HG02970 (cell line): ENCODE data around the gene PSPC1.

Source experiments
- ATAC-seq: cut with Tn5 transposase; IDR thresholded peaks from one replicate; pipeline ENCODE4 v1.9.1; 2021; ENCODE audit warnings: mild to moderate bottlenecking, moderate library complexity, moderate number of reproducible peaks; ENCODE audit not compliant: unreplicated experiment, low FRiP score

The PSPC1 gene

DNA sequence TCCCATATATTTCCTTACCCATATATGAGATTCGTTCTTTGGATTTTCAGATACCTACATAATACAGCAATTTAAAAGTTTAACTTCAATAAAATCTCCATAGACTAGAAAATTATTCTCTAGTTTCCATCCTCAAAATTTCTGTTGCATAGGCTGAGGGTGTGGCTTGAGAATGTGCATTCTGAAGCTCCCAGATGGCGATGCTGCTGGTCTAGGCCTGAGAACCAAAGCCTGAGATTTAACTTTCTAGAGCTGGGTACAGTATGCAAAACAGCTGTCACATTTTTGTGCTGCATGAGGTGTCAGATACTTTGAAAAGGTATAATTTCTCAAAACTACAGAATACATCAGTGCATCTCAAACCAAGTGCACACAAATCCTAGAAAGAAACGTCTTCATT is 106.6 kb downstream of the PSPC1 start:
- ATAC-seq, result no peak

DNA sequence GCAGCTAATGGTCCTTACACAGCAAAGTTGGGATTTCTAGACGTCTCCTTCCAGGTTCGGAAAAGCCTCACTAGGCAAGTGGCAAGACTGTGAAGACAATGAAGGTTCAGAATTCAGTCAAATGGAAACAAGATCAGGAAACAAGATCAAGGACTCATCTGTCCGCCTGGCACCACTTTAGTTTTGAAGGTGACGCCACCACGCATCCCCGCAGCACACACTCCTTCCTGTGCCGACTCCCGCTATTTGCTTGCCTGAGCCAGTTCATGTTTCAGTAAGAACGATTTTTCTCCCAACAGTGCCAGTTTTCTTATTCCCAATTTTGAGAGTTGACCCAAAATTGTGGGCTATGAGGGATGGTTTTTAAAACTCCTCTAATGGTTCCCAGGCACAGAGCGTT is 107.8 kb downstream of the PSPC1 start:
- no peak for ATAC-seq

DNA sequence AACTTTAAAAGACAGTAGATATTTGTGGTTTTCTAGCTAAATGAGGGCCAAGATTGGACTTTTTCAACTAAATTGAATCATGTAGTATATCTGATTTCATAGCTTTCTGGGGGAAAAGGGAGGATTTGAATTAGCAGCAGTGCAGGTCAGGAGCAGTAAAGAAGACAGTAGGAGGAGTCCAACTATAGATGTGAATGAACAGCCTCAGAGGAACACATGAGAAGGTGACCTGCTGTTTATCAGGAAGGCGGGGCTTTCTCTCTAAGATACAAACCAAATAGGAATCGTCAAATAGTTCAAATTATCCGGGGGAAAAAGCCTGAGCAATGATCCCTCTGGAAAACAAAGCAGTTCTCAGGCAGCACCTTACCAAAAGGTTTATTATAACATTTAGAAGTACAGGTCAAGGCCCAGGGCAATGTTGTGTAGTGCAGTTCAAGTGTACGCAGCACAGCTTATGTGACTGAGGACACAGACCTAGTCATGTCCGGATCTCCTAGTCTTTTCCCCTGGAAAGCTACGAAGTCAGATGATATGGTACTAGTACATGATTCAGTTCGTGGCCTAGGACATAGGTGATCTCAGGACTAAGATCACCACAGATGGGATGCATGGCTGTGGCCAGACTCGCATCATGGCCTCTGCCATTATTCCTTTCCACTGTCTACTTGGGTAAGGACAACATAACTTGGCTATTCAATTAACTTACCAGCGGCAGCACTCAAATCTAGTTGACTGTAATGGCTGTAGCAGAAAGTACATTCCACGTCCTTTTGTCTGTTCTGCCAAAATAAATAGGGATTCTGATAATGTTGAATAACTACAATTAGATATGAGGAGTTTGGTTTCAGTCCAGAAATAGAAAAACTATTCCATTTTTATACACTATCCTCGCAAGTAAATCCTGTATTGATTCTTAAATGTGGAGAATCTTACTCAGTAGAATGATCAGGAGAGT is 109.0 kb downstream of the PSPC1 start:
- no peak for ATAC-seq

DNA sequence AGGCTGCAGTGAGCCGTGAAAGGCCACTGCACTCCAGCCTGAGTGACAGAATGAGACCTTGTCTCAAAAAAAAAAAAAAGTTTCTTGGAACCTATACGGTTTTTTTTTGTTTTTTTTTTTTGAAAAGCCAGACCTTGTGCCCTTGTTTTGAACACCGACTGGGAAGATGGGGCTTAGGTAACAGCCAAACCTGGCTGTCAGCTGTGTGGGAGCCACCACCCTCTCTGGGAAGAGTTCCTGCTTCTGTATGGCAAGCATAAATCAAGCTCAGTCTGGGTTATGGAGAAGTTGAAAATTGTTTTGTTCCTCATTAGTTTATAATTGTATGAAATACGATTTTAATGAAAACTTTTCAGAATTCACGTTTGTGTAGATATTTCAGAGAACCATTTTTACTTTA is 109.8 kb downstream of the PSPC1 start:
- ATAC-seq, result no peak

DNA sequence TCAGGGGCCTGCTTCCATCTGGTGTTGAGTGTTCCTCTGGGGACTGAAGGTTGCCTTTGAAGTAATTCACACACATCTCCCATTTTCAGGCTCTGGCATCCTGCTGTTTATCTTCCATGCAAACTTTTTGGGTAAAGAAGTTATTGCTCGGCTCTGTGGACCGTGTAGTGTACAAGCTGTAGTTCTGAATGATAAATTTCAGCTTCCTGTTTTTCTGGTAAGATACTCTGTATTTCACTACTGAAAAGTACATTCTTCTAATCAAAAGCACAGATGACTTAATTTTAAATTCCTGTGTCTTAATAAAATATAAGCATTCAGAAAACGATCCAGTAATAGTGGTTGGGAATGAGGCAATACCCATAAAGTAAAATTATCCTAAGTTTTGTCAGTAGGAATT is 112.6 kb downstream of the PSPC1 start:
- ATAC-seq, result no peak

DNA sequence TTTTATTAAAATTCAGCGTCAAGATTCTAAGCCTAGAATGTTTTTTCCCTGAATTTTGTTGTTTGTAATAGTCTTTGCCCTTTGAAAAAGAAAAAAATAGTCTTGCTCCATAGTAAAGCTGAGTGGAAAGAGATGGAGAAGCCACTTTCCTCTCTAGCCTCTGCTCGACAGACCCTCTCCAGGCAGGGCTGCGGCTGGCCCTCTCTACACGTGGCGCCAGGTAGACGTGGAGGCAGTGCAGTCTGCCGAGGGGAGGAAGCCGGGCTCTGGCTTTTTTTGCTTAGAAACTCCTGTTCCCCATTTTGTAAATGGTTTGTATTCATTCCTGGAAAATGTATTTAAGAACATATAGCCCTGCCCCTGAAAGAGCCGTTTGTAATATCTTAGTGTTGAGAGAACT is 114.0 kb downstream of the PSPC1 start:
- ATAC-seq, result no peak

DNA sequence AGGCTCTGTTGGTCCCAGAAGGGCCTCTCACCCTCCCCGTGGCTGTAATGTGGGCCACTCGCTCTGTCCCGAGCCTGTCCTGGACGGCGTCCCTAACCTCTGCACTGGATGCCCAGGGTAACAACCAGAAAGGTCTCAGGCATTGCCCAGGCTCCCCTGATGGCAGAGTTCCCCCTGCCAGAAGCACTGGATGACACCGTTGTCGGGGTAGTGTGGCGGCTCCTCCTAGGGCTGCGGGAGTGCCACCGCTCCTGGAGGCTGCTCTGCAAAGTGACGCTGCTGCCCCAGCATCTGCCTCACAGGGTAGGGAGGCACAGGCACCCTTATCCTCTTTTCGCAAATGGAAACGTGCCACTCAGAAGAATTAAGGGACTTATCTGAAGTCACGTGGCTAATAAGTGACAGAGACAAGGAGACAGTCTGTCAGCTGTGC is 117.3 kb downstream of the PSPC1 start:
- no peak for ATAC-seq

DNA sequence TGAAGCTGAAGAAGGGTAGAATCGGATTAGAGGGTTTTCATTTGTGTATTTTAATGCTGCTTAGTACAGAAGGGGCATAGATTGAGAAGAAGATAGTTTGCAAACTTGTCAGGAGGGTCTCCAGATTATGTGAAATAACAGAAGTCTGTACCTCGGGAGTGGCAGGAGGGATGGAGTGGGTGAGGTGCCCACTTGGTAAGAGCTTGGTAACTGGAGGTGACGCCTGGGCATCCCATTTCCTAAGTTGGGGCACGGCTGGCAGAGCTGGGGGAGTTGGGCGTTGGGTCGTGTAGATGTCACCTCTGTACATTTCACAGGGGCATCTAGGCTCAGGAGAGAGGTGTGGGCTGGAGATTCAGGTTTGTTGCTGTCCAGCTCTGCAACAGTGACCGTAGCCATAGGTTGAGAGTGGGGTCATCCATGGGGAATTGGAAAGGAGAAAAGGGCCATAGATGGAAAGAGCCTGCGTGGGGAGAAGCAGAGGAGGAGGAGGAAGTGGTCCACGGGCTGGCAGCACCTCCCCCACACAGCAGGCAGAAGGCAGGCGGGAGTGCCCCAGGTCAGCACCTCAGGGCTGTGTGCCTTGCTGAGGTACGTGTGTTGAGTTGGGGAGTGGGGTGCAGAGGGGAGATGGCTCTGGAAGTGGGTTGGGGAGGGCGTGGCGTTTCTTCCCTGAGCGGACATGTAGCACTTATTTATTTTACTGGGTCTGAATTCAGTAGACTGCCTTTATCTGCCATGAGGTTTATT is 118.1 kb downstream of the PSPC1 start:
- ATAC-seq, result no peak

DNA sequence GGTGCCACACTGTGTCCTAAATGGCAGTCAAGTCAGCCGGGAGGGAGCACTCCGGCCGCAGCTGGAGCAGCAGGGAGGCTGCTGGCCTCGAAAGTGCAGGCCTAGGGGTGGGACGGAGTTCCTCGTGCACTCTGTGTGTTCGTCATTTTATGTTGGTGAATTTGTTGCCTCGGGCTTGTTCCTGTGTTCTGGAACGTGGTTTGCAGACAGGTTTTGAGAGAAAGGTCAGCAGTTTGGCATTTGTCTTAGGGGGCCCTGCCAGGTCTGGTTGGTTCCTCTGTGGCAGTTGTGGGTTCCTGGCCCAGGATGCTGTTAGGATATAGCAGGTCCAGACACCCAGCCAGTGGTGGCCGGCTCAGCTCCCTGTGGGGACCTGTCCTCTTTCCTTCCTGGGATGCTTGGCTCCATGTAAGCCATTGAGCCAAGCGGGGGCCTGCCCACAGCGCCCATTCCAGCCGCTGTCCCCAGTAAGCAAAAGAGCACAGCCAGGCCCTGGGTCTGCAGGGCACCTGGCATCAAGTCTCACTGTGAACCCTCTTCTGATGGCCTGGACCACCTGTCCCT is 119.2 kb downstream of the PSPC1 start:
- no peak for ATAC-seq

DNA sequence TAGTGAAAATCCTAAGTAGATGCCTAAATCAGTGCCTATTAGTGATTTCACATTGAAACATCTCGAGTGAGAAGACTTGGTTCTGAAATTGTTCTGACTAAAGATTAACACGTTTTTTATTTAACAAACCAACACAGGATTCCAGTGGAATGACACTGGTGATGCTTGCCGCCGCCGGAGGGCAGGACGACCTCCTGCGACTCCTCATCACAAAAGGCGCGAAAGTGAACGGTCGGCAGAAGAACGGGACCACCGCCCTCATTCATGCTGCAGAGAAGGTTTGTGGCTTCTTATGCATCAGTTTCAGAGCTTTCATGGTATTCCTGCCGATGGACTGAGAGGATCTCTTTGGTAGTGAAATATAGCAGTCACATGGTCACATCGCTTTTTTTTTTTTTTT is 121.2 kb downstream of the PSPC1 start:
- no peak for ATAC-seq

DNA sequence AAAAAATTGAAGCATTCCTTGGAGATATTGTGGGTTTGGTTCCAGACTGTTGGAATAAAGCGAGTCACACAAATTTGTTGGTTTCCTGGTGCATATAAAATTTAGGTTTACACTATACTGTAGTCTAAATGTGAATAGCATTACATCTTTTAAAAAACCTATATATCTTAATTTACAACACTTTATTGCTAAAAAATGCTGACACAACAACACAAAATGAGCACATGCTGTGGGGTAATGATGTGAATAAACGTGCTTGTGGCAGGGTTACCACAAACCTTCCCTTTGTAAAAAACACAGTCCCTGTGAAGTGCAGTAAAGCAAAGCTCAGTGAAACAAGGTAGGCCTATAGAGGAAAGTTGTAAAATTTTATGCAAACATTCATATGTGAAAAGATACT is 121.6 kb downstream of the PSPC1 start:
- ATAC-seq, result no peak

DNA sequence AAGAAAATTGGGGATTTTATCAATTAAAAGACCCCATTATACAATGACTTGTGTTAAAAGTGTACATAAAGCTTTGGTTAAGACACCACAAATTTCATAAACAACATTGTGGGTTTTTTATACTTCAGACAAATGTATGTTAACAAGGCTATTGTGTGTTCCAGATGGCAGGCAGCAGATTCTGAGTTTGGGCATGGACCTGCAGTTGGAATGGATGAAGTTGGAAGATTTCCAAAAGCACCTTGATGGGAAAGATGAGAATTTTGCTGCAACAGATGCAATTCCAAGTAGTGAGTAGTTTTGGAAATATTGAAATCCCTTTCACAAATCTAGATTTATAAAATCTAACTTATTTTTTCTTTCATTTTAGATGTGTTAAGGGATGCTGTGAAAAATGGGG is 123.9 kb downstream of the PSPC1 start:
- ATAC-seq, result no peak

DNA sequence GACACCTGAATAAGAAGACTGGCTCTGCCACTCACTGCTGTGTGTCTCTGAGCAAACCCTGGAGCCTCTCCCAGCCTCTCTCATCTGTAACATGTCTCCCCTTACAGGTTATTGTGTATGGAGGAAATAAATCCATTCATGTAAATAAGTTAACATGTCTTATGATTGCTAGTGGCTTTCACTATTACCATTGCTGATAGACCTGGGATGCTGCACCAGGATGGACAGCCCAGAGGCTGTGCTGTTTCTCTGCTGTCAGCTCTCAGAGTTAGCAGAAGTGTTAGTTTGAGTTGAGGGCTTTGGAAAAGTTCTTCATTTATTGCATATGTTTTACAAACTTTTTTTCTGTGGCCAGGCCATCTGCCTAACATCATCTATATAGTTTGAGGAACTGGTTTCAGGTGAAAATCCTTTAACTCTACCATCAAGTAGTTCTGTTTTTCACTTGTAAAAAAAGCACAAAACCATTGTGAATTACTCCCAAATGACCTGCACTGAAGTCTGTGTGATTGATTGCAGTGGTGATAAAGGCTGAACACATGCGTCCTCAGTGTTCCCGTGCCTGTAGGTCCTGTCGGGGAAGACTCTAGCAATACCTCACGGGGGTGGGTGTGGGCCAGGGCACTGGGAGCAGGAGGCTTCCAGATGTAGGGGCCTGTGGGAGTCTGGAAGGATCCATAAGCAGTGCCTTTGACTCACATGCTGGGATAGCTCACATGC is 124.7 kb downstream of the PSPC1 start:
- no peak for ATAC-seq
